Measurements from ENCODE around the gene VAMP4. TPM values are rescaled to one million over a fixed set of nuclear protein-coding genes. Genes with fewer than 3 reads are reported as not detected.
A peak's percentile ranks its signal among the peaks of the same experiment; 100 is the strongest.

Gene VAMP4
- total and polyA plus RNA-seq, 8 donors, result 3.5 to 23.7 (median 7.2) TPM

DNA sequence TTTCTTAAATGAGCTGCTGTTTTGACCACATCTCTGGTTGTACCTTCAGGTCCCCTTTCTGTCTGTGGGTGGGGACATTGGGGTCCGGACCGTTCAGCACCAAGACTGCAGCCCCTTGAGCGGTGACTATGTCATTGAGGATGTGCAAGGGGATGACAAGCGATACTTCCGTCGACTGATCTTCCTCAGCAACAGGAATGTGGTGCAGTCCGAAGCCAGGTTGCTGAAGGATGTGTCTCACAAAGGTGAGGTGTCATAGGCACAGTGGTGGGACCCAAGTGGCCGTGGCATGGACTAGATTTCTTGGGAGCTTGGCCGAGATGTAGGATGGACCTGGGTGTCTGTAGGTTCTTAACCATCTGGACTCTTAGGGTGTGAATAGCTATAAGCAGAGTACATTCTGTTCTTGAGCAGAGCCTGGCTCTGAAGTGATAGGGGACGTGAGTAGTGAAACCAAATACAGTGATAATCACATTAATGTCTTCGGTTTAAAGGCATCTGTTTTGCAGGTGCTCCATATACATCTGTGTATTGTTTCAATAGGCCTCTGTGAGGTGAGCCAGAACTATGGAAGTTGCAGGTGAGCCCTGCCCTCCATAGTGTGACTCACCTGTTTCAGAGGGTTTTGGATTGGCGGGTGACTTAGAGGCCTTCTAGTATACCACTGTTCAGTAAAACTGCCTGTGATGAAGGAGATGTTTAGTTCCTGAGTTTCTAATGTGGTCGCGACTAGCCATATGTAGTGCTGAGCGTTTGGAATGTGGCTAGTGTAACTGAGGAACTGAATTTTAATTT lies 46.0 kb upstream of the VAMP4 start:
- H3K27me3 ChIP-seq, result no peaks in the 10 kb centered on the region
- TF ChIP-seq EP300 (IDR thresholded peaks at IDR 0.05) (no peak), POLR2A (IDR thresholded peaks at IDR 0.05) (no peak), CTCF (IDR thresholded peaks at IDR 0.05) (no peak), POLR2AphosphoS5 (IDR thresholded peaks at IDR 0.05) (no peak)
- no peak overlapping the region for H3K4me3 ChIP-seq
- WGBS, 5 donors, result 94 to 96% (median 95%) methylated on average over 15 of the region's 15 CpGs
- H3K9me3 ChIP-seq, result no peaks in the 10 kb centered on the region
- peaks cover 71 to 95% (median 92%) of the 10 kb centered on the region in 4 donors for H3K36me3 ChIP-seq
- peaks cover 11 to 40% (median 33%) of the 10 kb centered on the region in 4 donors for H3K4me1 ChIP-seq
- DNase-seq, result no peak
- no peak overlapping the region for H3K27ac ChIP-seq
- intact Hi-C loops (cut with DNase I; ENCODE audit: low total_unique reads), result no loop called here

DNA sequence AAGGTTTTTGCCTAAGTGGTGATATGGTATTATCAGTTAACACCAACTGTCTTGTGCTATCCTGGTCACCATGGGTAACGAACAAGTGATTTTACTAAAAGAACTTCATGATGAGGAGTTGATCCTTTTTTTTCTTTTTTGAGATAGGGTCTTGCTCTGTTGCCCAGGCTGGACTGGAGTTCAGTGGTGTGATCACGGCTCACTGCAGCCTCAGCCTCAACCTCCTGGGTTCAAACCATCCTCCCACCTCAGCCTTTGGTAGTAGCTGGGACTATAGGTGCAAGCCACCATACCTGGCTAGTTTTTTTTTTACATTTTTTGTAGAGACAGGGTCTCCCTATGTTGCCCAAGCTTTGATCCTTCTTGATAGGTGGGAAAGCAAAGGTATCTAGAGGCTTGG lies 44.7 kb upstream of the VAMP4 start:
- Histone ChIP-seq H3K27ac (no peak overlapping the region), H3K36me3 (peaks cover 61 to 82% (median 78%) of the 10 kb centered on the region in 4 donors), H3K4me1 (peaks cover 18 to 49% (median 45%) of the 10 kb centered on the region in 4 donors), H3K4me3 (no peak overlapping the region), H3K9me3 (no peaks in the 10 kb centered on the region), H3K27me3 (no peaks in the 10 kb centered on the region)
- TF ChIP-seq POLR2A (IDR thresholded peaks at IDR 0.05) (no peak), CTCF (IDR thresholded peaks at IDR 0.05) (no peak), POLR2AphosphoS5 (IDR thresholded peaks at IDR 0.05) (no peak), EP300 (IDR thresholded peaks at IDR 0.05) (no peak)
- WGBS, 5 donors, result 92 to 97% (median 95%) methylated on average over 2 of the region's 2 CpGs
- intact Hi-C loops (cut with DNase I; ENCODE audit: low total_unique reads), result no loop called here
- no peak for DNase-seq

GRCh38 chr1:171785766-171786165 lies 43.9 kb upstream of the VAMP4 start:
- H3K4me1 ChIP-seq, result peaks cover 18 to 50% (median 46%) of the 10 kb centered on the region in 4 donors
- H3K27me3 ChIP-seq, result no peaks in the 10 kb centered on the region
- 67 to 91% (median 82%) methylated on average over 7 to 9 of the region's 9 CpGs for WGBS, 5 donors
- DNase-seq, result no peak
- H3K9me3 ChIP-seq, result no peaks in the 10 kb centered on the region
- intact Hi-C loops (cut with DNase I; ENCODE audit: low total_unique reads), result no loop called here
- H3K4me3 ChIP-seq, result no peak overlapping the region
- peaks cover 54 to 74% (median 71%) of the 10 kb centered on the region in 4 donors for H3K36me3 ChIP-seq
- no peak overlapping the region for H3K27ac ChIP-seq
- TF ChIP-seq EP300 (IDR thresholded peaks at IDR 0.05) (no peak), POLR2A (IDR thresholded peaks at IDR 0.05) (no peak), POLR2AphosphoS5 (IDR thresholded peaks at IDR 0.05) (no peak), CTCF (IDR thresholded peaks at IDR 0.05) (no peak)

GRCh38 chr1:171784784-171785183 lies 42.9 kb upstream of the VAMP4 start:
- peak overlapping the region in 1 of 4 donors; percentile 19 for H3K4me3 ChIP-seq
- peaks cover 44 to 64% (median 61%) of the 10 kb centered on the region in 4 donors for H3K36me3 ChIP-seq
- TF ChIP-seq EP300 (IDR thresholded peaks at IDR 0.05), result no peak
- TF ChIP-seq POLR2AphosphoS5 (IDR thresholded peaks at IDR 0.05), result no peak
- no peak for TF ChIP-seq POLR2A (IDR thresholded peaks at IDR 0.05)
- no peak for TF ChIP-seq CTCF (IDR thresholded peaks at IDR 0.05)
- no peak for DNase-seq
- no peaks in the 10 kb centered on the region for H3K27me3 ChIP-seq
- peaks cover 18 to 57% (median 49%) of the 10 kb centered on the region in 4 donors for H3K4me1 ChIP-seq
- H3K9me3 ChIP-seq, result no peaks in the 10 kb centered on the region
- H3K27ac ChIP-seq, result no peak overlapping the region
- intact Hi-C loops (cut with DNase I; ENCODE audit: low total_unique reads), result no loop called here

Data from stomach (tissue), 9 donors.